ENCODE measurements around the gene OR5K1.

OR5K1 gene

DNA sequence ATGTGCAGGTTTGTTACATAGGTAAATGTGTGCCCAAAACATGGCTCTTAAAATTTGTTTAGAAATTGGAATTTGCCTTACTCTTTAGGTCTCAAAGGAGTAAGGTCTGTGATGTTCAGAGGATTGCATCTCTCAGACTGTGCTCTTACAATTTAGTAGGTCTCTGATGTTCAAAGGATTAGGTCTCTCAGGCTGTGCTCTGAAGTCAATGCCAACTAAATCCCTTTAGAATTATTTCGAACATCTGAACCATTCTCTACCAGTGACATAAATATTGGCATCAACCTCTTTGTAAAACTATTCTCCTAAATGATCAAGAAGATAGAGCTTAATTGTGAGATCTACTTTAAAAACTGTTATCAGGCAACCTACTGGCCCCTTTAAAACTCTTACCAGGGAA lies at the start of gene OR5K1:
TSS of gene OR5K1 (plus strand) at position 301 of the 400 bp plus-strand sequence. CDS start 6,376 bp downstream, outside the sequence.
- no peak for DNase-seq (ENCODE audit: low read depth in 3 of 3)

- DNase-seq (ENCODE audit: low read depth in 3 of 3), result no peak
These were observed 30.4 kb upstream of the OR5K1 start for GRCh38 chr3:98432575-98432974.

GRCh38 chr3:98433764-98434163 lies 29.2 kb upstream of the OR5K1 start:
- no peak for DNase-seq (ENCODE audit: low read depth in 3 of 3)

- DNase-seq (ENCODE audit: low read depth in 3 of 3), result no peak
These were observed 28.6 kb upstream of the OR5K1 start for GRCh38 chr3:98434412-98434811.

GRCh38 chr3:98440283-98440682 lies 22.7 kb upstream of the OR5K1 start:
- no peak for DNase-seq (ENCODE audit: low read depth in 3 of 3)

- DNase-seq (ENCODE audit: low read depth in 3 of 3), result no peak
These were observed 17.0 kb upstream of the OR5K1 start for GRCh38 chr3:98445949-98446406.

DNA sequence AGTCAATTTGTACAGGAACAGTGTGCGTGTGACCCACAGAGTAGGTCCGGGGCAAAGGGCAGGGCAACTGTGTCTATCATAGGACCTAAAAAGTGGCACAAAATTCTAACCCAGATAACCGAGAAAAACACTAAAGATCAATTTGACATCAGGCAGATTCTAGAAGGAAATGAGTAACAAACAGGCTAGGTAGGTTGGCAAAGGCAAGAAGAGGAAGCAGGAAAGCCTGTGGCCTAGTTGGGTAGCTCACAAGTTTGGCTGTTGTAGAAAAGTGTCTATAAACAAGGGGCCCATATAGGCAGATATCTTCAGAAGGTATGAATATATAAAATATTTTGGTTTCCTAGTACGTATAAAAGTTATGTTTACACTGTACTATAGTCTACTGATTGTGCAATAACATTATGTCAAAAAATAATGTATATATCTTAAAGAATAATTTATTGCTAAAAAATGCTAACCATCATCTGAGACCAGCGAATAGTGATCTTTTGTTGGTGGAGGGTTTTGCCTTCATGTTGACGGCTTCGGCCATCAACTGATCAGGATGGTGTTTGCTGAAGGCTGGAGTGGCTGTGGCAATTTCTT lies 13.3 kb upstream of the OR5K1 start:
- DNase-seq (ENCODE audit: low read depth in 3 of 3), result no peak

DNA sequence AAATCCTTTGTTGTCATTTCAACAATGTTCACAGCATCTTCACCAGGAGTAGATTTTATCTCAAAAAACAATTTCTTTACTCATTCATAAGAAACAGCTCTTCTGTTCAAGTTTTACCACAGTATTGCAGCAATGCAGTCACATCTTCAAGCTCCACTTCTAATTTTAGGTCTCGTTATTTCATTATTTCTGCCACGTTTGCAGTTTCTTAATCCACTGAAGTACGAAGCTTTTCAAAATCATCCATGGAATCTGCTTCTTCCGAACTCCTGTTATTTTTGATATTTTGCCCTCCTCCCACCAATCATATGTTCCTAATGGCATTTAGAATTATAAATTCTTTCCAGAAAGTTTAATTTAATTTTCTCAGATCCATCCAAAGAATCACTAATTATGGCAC lies 12.6 kb upstream of the OR5K1 start:
- no peak for DNase-seq (ENCODE audit: low read depth in 3 of 3)

DNA sequence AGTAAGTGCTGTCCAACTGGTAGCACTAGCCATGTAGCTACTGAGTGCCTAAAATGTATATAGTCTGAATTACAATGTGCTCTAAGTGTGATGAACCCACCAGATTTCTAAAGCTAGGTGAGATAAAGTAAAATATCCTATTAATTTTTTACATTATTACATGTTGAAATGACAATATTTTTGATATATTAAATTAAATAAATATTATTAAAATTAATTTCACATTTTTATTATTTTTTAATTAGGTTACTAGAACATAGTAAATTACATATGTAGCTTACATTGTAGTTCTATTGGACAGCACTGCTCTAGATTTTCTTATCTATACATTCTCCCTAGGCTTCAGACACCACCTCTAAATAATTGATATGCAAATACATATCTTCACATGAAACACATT lies 9.2 kb upstream of the OR5K1 start:
- no peak for DNase-seq (ENCODE audit: low read depth in 3 of 3)

DNA sequence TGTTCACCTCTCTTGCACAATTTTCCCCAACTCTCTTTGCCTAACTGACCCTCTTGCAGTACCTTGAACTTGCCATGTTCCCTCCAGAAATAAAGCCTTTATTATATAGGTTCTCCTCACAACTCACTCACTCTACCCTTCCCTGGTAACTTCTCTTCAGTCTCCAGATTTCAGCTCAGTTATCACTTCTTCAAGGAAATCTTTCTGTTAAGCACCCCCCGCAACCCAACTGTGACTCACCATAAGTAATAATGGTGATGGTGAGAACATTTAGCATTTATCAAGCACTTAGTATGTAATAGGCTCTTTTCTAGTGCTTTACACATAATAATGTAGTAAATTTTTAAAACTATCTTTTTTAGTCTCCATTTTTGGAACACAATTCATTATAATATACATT lies 8.1 kb upstream of the OR5K1 start:
- DNase-seq (ENCODE audit: low read depth in 3 of 3), result no peak

DNA sequence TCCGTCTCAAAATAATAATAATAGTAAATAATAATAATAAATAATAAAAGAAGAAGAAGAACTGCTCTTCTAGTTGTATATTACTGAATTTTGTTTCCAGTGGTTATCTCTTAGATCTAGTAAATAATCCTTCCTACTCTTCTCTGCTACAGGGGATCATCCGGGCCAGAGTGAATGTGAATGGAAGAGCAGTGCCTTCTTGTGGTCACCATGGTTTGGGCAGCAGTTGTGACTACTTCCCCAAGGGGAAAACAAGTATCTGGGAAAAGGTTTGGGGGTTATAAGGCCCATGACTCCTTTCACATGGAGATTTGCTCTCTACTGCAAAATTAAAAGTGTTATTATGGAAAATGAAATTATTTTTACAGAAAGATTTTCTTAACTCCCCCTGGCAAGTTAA lies 5.5 kb upstream of the OR5K1 start:
- no peak for DNase-seq (ENCODE audit: low read depth in 3 of 3)

- DNase-seq (ENCODE audit: low read depth in 3 of 3), result no peak
These were observed 2.8 kb upstream of the OR5K1 start for GRCh38 chr3:98460220-98460619.

- no peak for DNase-seq (ENCODE audit: low read depth in 3 of 3)
These were observed 19.9 kb downstream of the OR5K1 start for GRCh38 chr3:98482717-98483482.

DNA sequence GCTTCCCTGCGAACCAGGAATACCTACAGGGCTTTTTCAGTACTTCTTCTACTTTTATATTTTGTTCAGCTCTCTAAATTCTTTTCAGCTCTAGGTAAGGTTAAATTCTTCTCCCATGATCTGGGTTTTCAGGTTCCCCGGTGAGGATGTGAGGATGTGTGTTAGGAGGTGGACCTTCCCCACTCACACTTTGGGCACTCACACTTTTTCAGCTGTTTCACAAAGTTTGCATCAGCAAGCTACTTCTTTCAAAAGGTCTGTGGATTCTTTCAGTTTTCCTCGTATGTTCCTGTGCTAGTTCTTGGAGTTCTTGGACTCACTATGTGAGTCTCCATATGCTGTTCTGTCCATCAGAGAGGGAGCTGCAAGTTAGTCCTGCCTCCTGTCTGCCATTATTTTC lies 20.6 kb downstream of the OR5K1 start:
- no peak for DNase-seq (ENCODE audit: low read depth in 3 of 3)

DNA sequence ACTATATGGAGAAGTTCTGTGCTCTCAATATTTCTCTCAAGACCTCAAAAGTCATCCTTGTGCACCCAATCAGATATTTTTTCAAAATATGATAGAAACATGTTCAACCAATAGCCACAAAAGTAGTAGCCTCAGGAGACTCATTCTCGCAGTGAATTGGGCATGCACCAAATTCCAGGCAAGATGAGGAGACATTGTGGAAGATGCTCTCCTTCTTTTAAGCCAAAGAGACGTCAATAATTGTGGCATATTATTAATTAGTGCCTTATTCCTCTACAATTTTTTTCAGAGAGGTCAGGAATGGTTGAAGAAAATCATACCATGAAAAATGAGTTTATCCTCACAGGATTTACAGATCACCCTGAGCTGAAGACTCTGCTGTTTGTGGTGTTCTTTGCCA lies 34.4 kb downstream of the OR5K1 start, which contains the start of gene OR5K2:
TSS of gene OR5K2 (plus strand) at position 301 of the 400 bp plus-strand sequence. CDS start at position 301, 0 bp downstream.
- no peak for DNase-seq (ENCODE audit: low read depth in 3 of 3)

- DNase-seq (ENCODE audit: low read depth in 3 of 3), result no peak
These were observed 37.0 kb downstream of the OR5K1 start for GRCh38 chr3:98500019-98500418.

- DNase-seq (ENCODE audit: low read depth in 3 of 3), result no peak
These were observed 38.3 kb downstream of the OR5K1 start for GRCh38 chr3:98501270-98501669.

DNA sequence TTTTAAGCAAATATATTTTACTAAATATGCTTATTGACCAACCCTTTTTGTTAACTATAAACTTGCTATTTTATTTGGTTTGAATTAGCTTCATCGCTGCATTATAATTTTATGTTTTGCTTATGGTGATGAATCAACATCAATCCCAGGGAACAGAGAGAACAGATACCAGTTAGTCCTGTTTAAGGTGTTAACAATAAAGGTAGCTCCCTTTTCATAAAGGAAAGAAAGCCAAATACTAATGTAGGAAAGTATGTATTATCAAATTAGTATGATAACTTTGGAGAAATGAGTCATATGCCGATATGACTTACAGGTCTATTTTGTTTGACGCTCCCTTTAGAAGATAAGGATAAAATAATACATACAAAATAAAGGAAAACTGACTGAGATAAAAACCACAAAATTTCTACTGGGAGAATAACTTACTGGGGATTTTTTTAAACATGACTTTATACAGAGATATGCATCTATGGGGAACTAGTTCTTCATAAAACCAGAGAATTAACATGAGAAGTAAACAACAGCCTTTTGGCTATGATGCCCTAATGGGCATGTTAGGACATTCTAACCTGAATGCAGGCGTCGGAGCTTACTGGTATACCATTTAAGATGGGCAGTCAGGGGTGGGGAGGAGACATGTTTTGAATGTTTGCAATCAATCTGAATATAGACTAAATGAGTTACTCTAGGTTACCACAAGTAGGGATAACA lies 39.0 kb downstream of the OR5K1 start:
- no peak for DNase-seq (ENCODE audit: low read depth in 3 of 3)

DNA sequence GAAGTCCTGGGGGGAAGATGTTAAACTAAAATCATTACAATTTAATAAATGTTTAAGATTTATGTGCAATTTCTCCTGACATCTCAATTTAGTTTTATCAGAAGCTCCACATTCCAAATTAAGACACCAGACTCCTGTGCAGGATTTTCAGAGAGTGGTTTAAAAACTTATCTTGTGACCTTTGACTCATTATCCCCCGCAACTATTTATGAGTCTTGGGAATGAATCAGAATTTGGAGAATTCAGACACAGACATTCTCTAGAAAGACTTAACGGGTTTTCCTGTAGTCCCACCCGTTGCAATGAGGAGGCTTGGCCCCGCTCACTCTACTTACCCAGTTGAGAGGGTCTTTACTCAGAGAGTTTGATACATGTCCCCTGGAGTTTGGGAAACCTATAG lies 41.5 kb downstream of the OR5K1 start:
- no peak for DNase-seq (ENCODE audit: low read depth in 3 of 3)

DNA sequence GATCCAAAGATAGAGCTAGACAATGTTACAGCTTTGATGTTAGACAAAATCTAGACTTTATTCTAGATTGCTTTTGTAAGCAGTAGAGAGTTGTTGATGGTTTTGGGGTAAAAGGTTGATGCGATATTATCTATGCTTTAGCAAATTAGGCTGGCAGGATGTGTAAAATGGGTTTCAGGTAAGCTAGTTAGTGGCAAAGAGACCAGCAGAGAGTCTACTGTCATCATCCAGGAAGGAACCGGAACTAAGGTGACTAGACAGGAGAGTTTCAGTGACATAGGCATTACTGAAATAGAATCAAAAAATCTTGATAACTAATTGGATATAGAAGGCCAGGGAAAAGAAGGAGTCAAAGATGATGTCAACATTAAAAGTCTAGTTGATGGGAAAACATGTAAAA lies 45.6 kb downstream of the OR5K1 start:
- no peak for DNase-seq (ENCODE audit: low read depth in 3 of 3)

GRCh38 chr3:98512576-98512975 lies 49.6 kb downstream of the OR5K1 start:
- DNase-seq (ENCODE audit: low read depth in 3 of 3), result no peak

DNA sequence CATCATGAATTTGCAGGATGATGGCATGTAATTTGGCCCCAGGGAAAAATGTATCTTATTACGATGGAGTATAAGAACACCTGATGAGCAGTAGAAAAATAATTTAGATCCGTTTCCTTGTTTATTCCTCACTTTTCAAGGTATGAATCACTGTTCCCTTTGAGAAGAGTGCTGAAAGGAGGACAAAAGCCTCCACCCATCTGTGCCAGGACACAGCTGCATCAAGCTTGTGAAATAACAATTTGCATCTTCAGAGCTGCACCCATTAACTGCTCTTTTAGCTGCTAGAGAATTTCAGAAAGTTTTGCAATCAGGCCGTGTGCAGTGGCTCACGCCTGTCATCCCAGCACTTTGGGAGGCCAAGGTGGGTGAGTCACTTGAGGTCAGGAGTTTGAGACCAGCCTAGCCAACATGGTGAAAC lies 50.1 kb downstream of the OR5K1 start:
- DNase-seq (ENCODE audit: low read depth in 3 of 3), result peak in 1 of 3 donors; percentile 23

DNA sequence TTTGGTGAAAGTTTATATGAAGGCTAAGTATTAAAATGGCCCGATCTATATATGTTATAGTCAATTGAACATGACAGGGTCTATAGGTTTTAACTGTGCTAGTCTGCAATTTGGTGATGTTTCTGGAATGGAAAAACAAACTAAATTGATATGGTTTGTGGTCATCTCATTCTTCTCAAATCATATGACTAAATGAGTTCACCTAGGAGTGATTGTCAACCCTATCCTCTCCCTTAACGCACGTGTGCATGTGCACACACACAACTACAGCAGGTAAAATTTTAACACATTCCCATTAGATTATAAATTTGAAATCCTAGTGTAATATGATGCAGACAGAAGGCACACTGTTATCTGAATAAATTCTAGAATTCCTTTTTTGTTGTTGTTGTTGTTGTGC lies 50.7 kb downstream of the OR5K1 start:
- no peak for DNase-seq (ENCODE audit: low read depth in 3 of 3)

Measured in stimulated activated CD4-positive, alpha-beta T cell treated with anti-CD3 and anti-CD28 coated beads, TNF-alpha, amount 100 ng/mL, for 48 hours (primary cell).